Prostate gland (tissue), 2 donors: ENCODE results near the gene RNF217. TPM values are rescaled to one million over a fixed set of nuclear protein-coding genes. Genes with fewer than 3 reads are reported as not detected.

Experiments used
- DNase-seq: peaks from one replicate; pipeline ENCODE4 v3.0.0-alpha.2; 2019; ENCODE audit warnings: low spot score
- H3K27ac ChIP-seq, 2 donors: fragments of 200-600 bp; sonication (generic); 2 replicates each; pipeline ENCODE4 v1.5.1; 2017 to 2019
- H3K27me3 ChIP-seq: fragments of 200-600 bp; sonication (generic); replicated peaks from 2 replicates; pipeline ENCODE4 v1.5.1; 2019; ENCODE audit not compliant: insufficient read depth
- H3K36me3 ChIP-seq, 2 donors: fragments of 200-600 bp; sonication (generic); 1 replicate in 1 of 2; 2 replicates in 1 of 2; pipeline versions ENCODE4 v1.5.1 to v1.8.1; 2017 to 2019
- H3K4me1 ChIP-seq: fragments of 200-600 bp; sonication (generic); replicated peaks from 2 replicates; pipeline ENCODE4 v1.5.1; 2019
- H3K4me3 ChIP-seq, 2 donors: fragments of 200-600 bp; sonication (generic); 2 replicates each; pipeline ENCODE4 v1.5.1; 2017 to 2019
- H3K9me3 ChIP-seq: fragments of 200-600 bp; sonication (generic); 2 replicates; pipeline ENCODE4 v1.5.1; 2017
- CTCF ChIP-seq, 4 experiments: fragments of 200-600 bp in 2 of 4; fragments of 450-650 bp in 2 of 4; sonication (generic) in 2 of 4; IDR thresholded peaks; 1 replicate in 3 of 4; 2 replicates in 1 of 4; pipeline ENCODE4 v1.5.1; 2016 to 2019; ENCODE audit warnings: antibody characterized with exemption in 4 of 4, mild to moderate bottlenecking in 2 of 4, moderate library complexity in 2 of 4
- POLR2A ChIP-seq: fragments of 450-650 bp; IDR thresholded peaks from one replicate; pipeline ENCODE4 v1.6.1; 2016; ENCODE audit warnings: antibody characterized with exemption, mild to moderate bottlenecking
- POLR2AphosphoS5 ChIP-seq: sonication (generic); formaldehyde crosslinking; IDR thresholded peaks from one replicate; pipeline ENCODE4 v1.6.1; 2017; ENCODE audit warnings: antibody characterized with exemption
- WGBS: methylation state at CpG from one replicate; pipeline ENCODE4 v1.1.5; 2018; 5-methylcytosine and 5-hydroxymethylcytosine counted together
- intact Hi-C: fragments of 100-400 bp; cut with DNase I; formaldehyde crosslinking; loops from one replicate; pipeline ENCODE4 v1.14.2; 2022
- total RNA-seq, 2 donors: library from RNA; depleted of rRNA; stranded (reverse); fragments of >200 nt; gene quantifications; one replicate each; pipeline ENCODE4 v1.1.0, GENCODE V29; 2016

Gene RNF217
- total RNA-seq, 2 donors from 2014 or later = 12.1 to 24.3 TPM

DNA sequence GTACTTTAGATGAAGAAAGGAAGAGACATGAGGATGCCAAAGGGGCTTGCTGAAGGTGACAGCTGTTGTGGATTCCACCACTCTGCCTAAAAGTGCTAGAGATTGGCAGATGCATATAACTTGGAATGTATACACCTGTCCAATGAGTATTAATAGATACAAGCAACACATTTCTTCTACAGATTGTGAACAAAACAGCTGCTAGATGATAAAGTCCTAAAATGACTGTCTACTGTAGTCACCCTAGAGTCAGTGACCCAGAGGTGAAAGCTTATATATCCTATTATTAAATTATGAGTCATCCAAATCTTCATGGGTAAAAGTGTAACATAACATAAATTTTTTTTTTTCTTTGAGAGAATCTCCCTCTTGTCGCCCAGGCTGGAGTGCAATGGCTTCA lies 5.2 kb downstream of the RNF217 start:
- WGBS = 94% methylated on average over 1 of the region's 1 CpG

GRCh38 chr6:124968401-124968800 lies 6.2 kb downstream of the RNF217 start:
- intact Hi-C loops = no loop called here
- WGBS = 71% methylated on average over 1 of the region's 1 CpG
- Histone ChIP-seq H3K27ac (no peak overlapping the region), H3K9me3 (no peaks in the 10 kb centered on the region), H3K4me1 (no peaks in the 10 kb centered on the region), H3K4me3 (no peak overlapping the region), H3K27me3 (no peaks in the 10 kb centered on the region), H3K36me3 (no peaks in the 10 kb centered on the region)
- TF ChIP-seq POLR2A (no peak), POLR2AphosphoS5 (no peak), CTCF (IDR thresholded peaks at IDR 0.05) (no peak)
- DNase-seq = no peak

More for the DNA sequence above, 5.2 kb downstream of the RNF217 start:
- Histone ChIP-seq H3K27me3 (no peaks in the 10 kb centered on the region), H3K27ac (no peak overlapping the region), H3K4me1 (no peaks in the 10 kb centered on the region), H3K4me3 (no peak overlapping the region), H3K36me3 (no peaks in the 10 kb centered on the region), H3K9me3 (no peaks in the 10 kb centered on the region)
- DNase-seq = no peak
- TF ChIP-seq POLR2AphosphoS5 (no peak), POLR2A (no peak), CTCF (IDR thresholded peaks at IDR 0.05) (no peak)
- intact Hi-C loops = no loop called here

- no peak overlapping the region for H3K4me3 ChIP-seq
- no peaks in the 10 kb centered on the region for H3K9me3 ChIP-seq
- DNase-seq = no peak
- no peaks in the 10 kb centered on the region for H3K36me3 ChIP-seq
- H3K27ac ChIP-seq = no peak overlapping the region
- H3K27me3 ChIP-seq = no peaks in the 10 kb centered on the region
- intact Hi-C loops = no loop called here
- no peak for TF ChIP-seq POLR2AphosphoS5
- TF ChIP-seq POLR2A = no peak
- TF ChIP-seq CTCF (IDR thresholded peaks at IDR 0.05) = no peak
- WGBS = 90% methylated on average over 5 of the region's 5 CpGs
- no peaks in the 10 kb centered on the region for H3K4me1 ChIP-seq
These were observed 8.0 kb downstream of the RNF217 start for GRCh38 chr6:124970243-124970642.

GRCh38 chr6:124970763-124971162 lies 8.5 kb downstream of the RNF217 start:
- DNase-seq = no peak
- H3K27ac ChIP-seq = no peak overlapping the region
- 90% methylated on average over 2 of the region's 2 CpGs for WGBS
- intact Hi-C loops = no loop called here
- no peaks in the 10 kb centered on the region for H3K4me1 ChIP-seq
- no peaks in the 10 kb centered on the region for H3K9me3 ChIP-seq
- H3K4me3 ChIP-seq = no peak overlapping the region
- TF ChIP-seq POLR2A = no peak
- no peak for TF ChIP-seq CTCF (IDR thresholded peaks at IDR 0.05)
- TF ChIP-seq POLR2AphosphoS5 = no peak
- no peaks in the 10 kb centered on the region for H3K36me3 ChIP-seq
- no peaks in the 10 kb centered on the region for H3K27me3 ChIP-seq

GRCh38 chr6:124973780-124974179 lies 11.5 kb downstream of the RNF217 start:
- H3K4me1 ChIP-seq = no peaks in the 10 kb centered on the region
- H3K9me3 ChIP-seq = no peaks in the 10 kb centered on the region
- no peaks in the 10 kb centered on the region for H3K36me3 ChIP-seq
- DNase-seq = no peak
- 95% methylated on average over 6 of the region's 6 CpGs for WGBS
- H3K27me3 ChIP-seq = no peaks in the 10 kb centered on the region
- H3K27ac ChIP-seq = no peak overlapping the region
- TF ChIP-seq POLR2AphosphoS5 (no peak), POLR2A (no peak), CTCF (IDR thresholded peaks at IDR 0.05) (no peak)
- no peak overlapping the region for H3K4me3 ChIP-seq
- intact Hi-C loops = no loop called here
